ENCODE measurements around the gene RAB10.

DNA sequence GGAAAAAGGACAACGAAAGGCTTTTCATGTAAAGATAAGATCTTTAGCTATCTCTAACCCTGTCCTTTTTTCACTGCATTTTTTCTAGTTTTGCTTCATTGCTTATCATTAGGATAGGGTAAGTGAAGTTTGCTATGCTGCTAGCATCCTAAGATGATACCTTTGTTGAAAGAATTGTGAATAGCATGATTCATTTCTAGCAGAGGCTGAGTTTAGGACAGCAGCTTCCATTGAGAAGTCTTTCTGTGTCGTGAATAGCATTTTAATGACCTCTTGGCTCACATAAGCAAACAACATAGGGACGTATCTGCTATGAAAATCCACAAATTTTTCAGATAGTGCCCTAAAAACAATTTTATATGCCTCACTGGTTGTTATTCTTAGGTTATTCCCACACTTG lies 102.6 kb downstream of the RAB10 start:
- TF ChIP-seq, protein P1, sequence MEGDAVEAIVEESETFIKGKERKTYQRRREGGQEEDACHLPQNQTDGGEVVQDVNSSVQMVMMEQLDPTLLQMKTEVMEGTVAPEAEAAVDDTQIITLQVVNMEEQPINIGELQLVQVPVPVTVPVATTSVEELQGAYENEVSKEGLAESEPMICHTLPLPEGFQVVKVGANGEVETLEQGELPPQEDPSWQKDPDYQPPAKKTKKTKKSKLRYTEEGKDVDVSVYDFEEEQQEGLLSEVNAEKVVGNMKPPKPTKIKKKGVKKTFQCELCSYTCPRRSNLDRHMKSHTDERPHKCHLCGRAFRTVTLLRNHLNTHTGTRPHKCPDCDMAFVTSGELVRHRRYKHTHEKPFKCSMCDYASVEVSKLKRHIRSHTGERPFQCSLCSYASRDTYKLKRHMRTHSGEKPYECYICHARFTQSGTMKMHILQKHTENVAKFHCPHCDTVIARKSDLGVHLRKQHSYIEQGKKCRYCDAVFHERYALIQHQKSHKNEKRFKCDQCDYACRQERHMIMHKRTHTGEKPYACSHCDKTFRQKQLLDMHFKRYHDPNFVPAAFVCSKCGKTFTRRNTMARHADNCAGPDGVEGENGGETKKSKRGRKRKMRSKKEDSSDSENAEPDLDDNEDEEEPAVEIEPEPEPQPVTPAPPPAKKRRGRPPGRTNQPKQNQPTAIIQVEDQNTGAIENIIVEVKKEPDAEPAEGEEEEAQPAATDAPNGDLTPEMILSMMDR (IDR thresholded peaks at IDR 0.05) = no peak
- no peak for TF ChIP-seq POLR2A (IDR thresholded peaks at IDR 0.05)
